T-cell (primary cell): ENCODE data around the gene SVBP. TPM values are rescaled to one million over a fixed set of nuclear protein-coding genes. Genes with fewer than 3 reads are reported as not detected.

Experiments
- ATAC-seq, 4 experiments: fragments of 200-7000 bp in 3 of 4; fragments of 150-1000 bp in 1 of 4; cut with Tn5 transposase; replicated peaks in 1 of 4; 1 replicate in 3 of 4; 2 replicates in 1 of 4; pipeline ENCODE4 v1.10.0; 2021; ENCODE audit warnings: moderate library complexity in 3 of 4, mild to moderate bottlenecking in 2 of 4, moderate number of reproducible peaks in 1 of 4
- CTCF ChIA-PET, 2 donors: fragments of 300-600 bp; sonication (Branson Sonifier 250); formaldehyde crosslinking; loops; one replicate each; lab custom pipeline; 2022; ENCODE audit warnings: antibody characterized with exemption in 2 of 2; lab: Charles Lee
- POLR2A ChIA-PET, 2 donors: fragments of 300-600 bp; sonication (Branson Sonifier 250); formaldehyde crosslinking; loops; one replicate each; lab custom pipeline; 2022; ENCODE audit warnings: antibody characterized with exemption in 2 of 2; lab: Charles Lee
- DNase-seq, 35 experiments: peaks; one replicate each; pipeline versions ENCODE4 v3.0.0 to v3.0.0-alpha.2; 2013 to 2023
- H3K27ac ChIP-seq: one replicate; pipeline ENCODE4 v1.5.1; 2013; ENCODE audit warnings: low read length
- H3K27me3 ChIP-seq, 2 experiments: replicated peaks in 1 of 2; 1 replicate in 1 of 2; 2 replicates in 1 of 2; pipeline versions ENCODE4 v1.6.1 to v1.7.0; 2013; ENCODE audit warnings: low read length in 1 of 2, mixed read lengths in 1 of 2; ENCODE audit not compliant: control insufficient read depth in 2 of 2, insufficient read depth in 2 of 2; ENCODE audit errors: extremely low read depth in 1 of 2
- H3K36me3 ChIP-seq, 2 donors: 1 replicate in 1 of 2; 2 replicates in 1 of 2; pipeline versions ENCODE4 v1.6.1 to v1.7.0; 2013; ENCODE audit warnings: low read length in 1 of 2; ENCODE audit not compliant: control insufficient read depth in 2 of 2, insufficient read depth in 1 of 2; ENCODE audit errors: extremely low read depth in 1 of 2
- H3K4me1 ChIP-seq, 2 experiments: 1 replicate in 1 of 2; 2 replicates in 1 of 2; pipeline versions ENCODE4 v1.6.1 to v1.7.0; 2013; ENCODE audit warnings: low read length in 2 of 2, mixed read lengths in 1 of 2; ENCODE audit not compliant: insufficient read depth in 2 of 2, control insufficient read depth in 1 of 2; ENCODE audit errors: extremely low read depth in 1 of 2
- H3K4me3 ChIP-seq, 2 donors: 1 replicate in 1 of 2; 2 replicates in 1 of 2; pipeline versions ENCODE4 v1.5.1 to v1.7.0; 2013; ENCODE audit warnings: mild to moderate bottlenecking in 2 of 2, low read length in 1 of 2, moderate library complexity in 1 of 2; ENCODE audit not compliant: control insufficient read depth in 1 of 2; ENCODE audit errors: extremely low read depth in 1 of 2
- H3K9me3 ChIP-seq: 2 replicates; pipeline ENCODE4 v1.7.0; 2013
- H3K27ac Mint-ChIP-seq, 2 donors: one replicate each; pipeline ENCODE4 v1.8.0; 2020 to 2021; ENCODE audit warnings: mild to moderate bottlenecking in 2 of 2, mixed read lengths in 2 of 2
- H3K27me3 Mint-ChIP-seq, 2 donors: one replicate each; pipeline ENCODE4 v1.8.0; 2021 to 2022; ENCODE audit warnings: mixed read lengths in 2 of 2
- H3K36me3 Mint-ChIP-seq: one replicate; pipeline ENCODE4 v1.8.0; 2021; ENCODE audit warnings: mixed read lengths
- H3K4me1 Mint-ChIP-seq, 3 donors: one replicate each; pipeline ENCODE4 v1.8.0; 2020 to 2022; ENCODE audit warnings: mixed read lengths in 3 of 3, mild to moderate bottlenecking in 1 of 3
- H3K4me3 Mint-ChIP-seq, 3 donors: one replicate each; pipeline ENCODE4 v1.8.0; 2020 to 2022; ENCODE audit warnings: mild to moderate bottlenecking in 3 of 3, mixed read lengths in 3 of 3, moderate library complexity in 3 of 3
- H3K9me3 Mint-ChIP-seq, 3 donors: one replicate each; pipeline ENCODE4 v1.8.0; 2020 to 2022; ENCODE audit warnings: mixed read lengths in 3 of 3
- WGBS: methylation state at CpG from one replicate; pipeline ENCODE4 v1.1.5; 2013; ENCODE audit warnings: missing lambda C conversion rate; ENCODE audit not compliant: insufficient coverage; 5-methylcytosine and 5-hydroxymethylcytosine counted together
- total RNA-seq, 35 experiments: library from RNA in 6 of 35; stranded (reverse) in 6 of 35; fragments of 120-200 nt in 1 of 35; gene quantifications; one replicate each; pipeline versions ENCODE4 v1.2.1 to v1.2.4 and lab custom pipeline; 2013 to 2026

The SVBP gene
- total RNA-seq, 5 donors from 2014 or later (not counting 1 experiment from before 2014, with no cell fraction given): 15.8 to 19.7 (median 18.7) TPM

- ChIA-PET POLR2A (no interaction called here), CTCF (no interaction called here)
- Histone ChIP-seq H3K9me3 (no peaks in the 10 kb centered on the region), H3K4me3 (no peak overlapping the region), H3K36me3 (peaks cover 0 to under 1% of the 10 kb centered on the region in 2 donors), H3K4me1 (no peaks in the 10 kb centered on the region), H3K27ac (no peak overlapping the region), H3K27me3 (no peaks in the 10 kb centered on the region)
- ATAC-seq (no peak), DNase-seq (no peak)
- WGBS: 100% methylated on average over 4 of the region's 5 CpGs
- peaks cover 17% of the 10 kb centered on the region for H3K36me3 Mint-ChIP-seq
- no peak overlapping the region for H3K27ac Mint-ChIP-seq
- no peak overlapping the region for H3K4me3 Mint-ChIP-seq
- no peaks in the 10 kb centered on the region for H3K4me1 Mint-ChIP-seq
- H3K9me3 Mint-ChIP-seq: no peaks in the 10 kb centered on the region
- H3K27me3 Mint-ChIP-seq: no peaks in the 10 kb centered on the region
Observed at GRCh38 chr1:42834803-42835202, 17.6 kb upstream of the SVBP start.

GRCh38 chr1:42833981-42834380 lies 16.8 kb upstream of the SVBP start:
- Histone ChIP-seq H3K9me3 (no peaks in the 10 kb centered on the region), H3K4me3 (no peak overlapping the region), H3K27me3 (no peaks in the 10 kb centered on the region), H3K36me3 (peaks cover 0 to 2% of the 10 kb centered on the region in 2 donors), H3K27ac (no peak overlapping the region), H3K4me1 (no peaks in the 10 kb centered on the region)
- Mint-ChIP-seq H3K36me3 (peaks cover 23% of the 10 kb centered on the region), H3K4me3 (no peak overlapping the region), H3K27me3 (no peaks in the 10 kb centered on the region), H3K4me1 (no peaks in the 10 kb centered on the region), H3K9me3 (no peaks in the 10 kb centered on the region), H3K27ac (no peak overlapping the region)
- CTCF ChIA-PET: no interaction called here
- POLR2A ChIA-PET: no interaction called here
- ATAC-seq: no peak
- DNase-seq: no peak
- WGBS: 100% methylated on average over 2 of the region's 4 CpGs

- ChIA-PET POLR2A (interaction anchor here in 1 of 2 donors (0.7 kb wide), 1 partner anchor 29 kb away, joined by 11 read pairs; no protein-coding TSS in a partner anchor), CTCF (no interaction called here)
- Histone ChIP-seq H3K27ac (no peak overlapping the region), H3K4me3 (no peak overlapping the region), H3K4me1 (no peaks in the 10 kb centered on the region), H3K27me3 (no peaks in the 10 kb centered on the region), H3K36me3 (peaks cover 0 to 2% of the 10 kb centered on the region in 2 donors), H3K9me3 (no peaks in the 10 kb centered on the region)
- 100% methylated on average over 1 of the region's 3 CpGs for WGBS
- DNase-seq: no peak
- peaks cover 25% of the 10 kb centered on the region for H3K36me3 Mint-ChIP-seq
- no peak overlapping the region for H3K27ac Mint-ChIP-seq
- H3K4me1 Mint-ChIP-seq: no peaks in the 10 kb centered on the region
- no peaks in the 10 kb centered on the region for H3K27me3 Mint-ChIP-seq
- ATAC-seq: no peak
- no peaks in the 10 kb centered on the region for H3K9me3 Mint-ChIP-seq
- no peak overlapping the region for H3K4me3 Mint-ChIP-seq
Observed at GRCh38 chr1:42832641-42833240, 15.5 kb upstream of the SVBP start.

- DNase-seq (no peak), ATAC-seq (no peak)
- H3K4me1 Mint-ChIP-seq: no peaks in the 10 kb centered on the region
- Histone ChIP-seq H3K9me3 (no peaks in the 10 kb centered on the region), H3K27ac (no peak overlapping the region), H3K4me3 (no peak overlapping the region), H3K36me3 (peaks cover 0 to 2% of the 10 kb centered on the region in 2 donors), H3K4me1 (no peaks in the 10 kb centered on the region), H3K27me3 (no peaks in the 10 kb centered on the region)
- H3K36me3 Mint-ChIP-seq: peaks cover 26% of the 10 kb centered on the region
- no peaks in the 10 kb centered on the region for H3K27me3 Mint-ChIP-seq
- no peak overlapping the region for H3K4me3 Mint-ChIP-seq
- ChIA-PET CTCF (interaction anchor here in 1 of 2 donors (0.6 kb wide), 1 partner anchor 23 kb away, joined by 6 read pairs; no protein-coding TSS in a partner anchor), POLR2A (interaction anchor here in 1 of 2 donors (0.7 kb wide), 1 partner anchor 82 kb away, joined by 3 read pairs; no protein-coding TSS in a partner anchor)
- no peaks in the 10 kb centered on the region for H3K9me3 Mint-ChIP-seq
- no peak overlapping the region for H3K27ac Mint-ChIP-seq
Observed at GRCh38 chr1:42831273-42831672, 14.1 kb upstream of the SVBP start.

- Histone ChIP-seq H3K27ac (no peak overlapping the region), H3K4me1 (no peaks in the 10 kb centered on the region), H3K4me3 (no peak overlapping the region), H3K9me3 (no peaks in the 10 kb centered on the region), H3K36me3 (peaks cover 0 to 2% of the 10 kb centered on the region in 2 donors), H3K27me3 (no peaks in the 10 kb centered on the region)
- ChIA-PET CTCF (no interaction called here), POLR2A (no interaction called here)
- peaks cover 26% of the 10 kb centered on the region for H3K36me3 Mint-ChIP-seq
- no peaks in the 10 kb centered on the region for H3K9me3 Mint-ChIP-seq
- H3K4me1 Mint-ChIP-seq: no peaks in the 10 kb centered on the region
- no peak overlapping the region for H3K4me3 Mint-ChIP-seq
- DNase-seq (no peak), ATAC-seq (no peak)
- H3K27ac Mint-ChIP-seq: no peak overlapping the region
- 93% methylated on average over 12 of the region's 17 CpGs for WGBS
- no peaks in the 10 kb centered on the region for H3K27me3 Mint-ChIP-seq
Observed at GRCh38 chr1:42830631-42831030, 13.4 kb upstream of the SVBP start.

- DNase-seq: no peak
- H3K36me3 ChIP-seq: peaks cover 0 to 2% of the 10 kb centered on the region in 2 donors
- no peak overlapping the region for H3K27ac Mint-ChIP-seq
- H3K4me1 ChIP-seq: no peaks in the 10 kb centered on the region
- H3K4me1 Mint-ChIP-seq: peaks cover 0 to 3% (median 0%) of the 10 kb centered on the region in 3 donors
- H3K9me3 ChIP-seq: no peaks in the 10 kb centered on the region
- ChIA-PET POLR2A (interaction anchor here in 1 of 2 donors (0.5 kb wide), 1 partner anchor 834 kb away, joined by 5 read pairs; no protein-coding TSS in a partner anchor), CTCF (no interaction called here)
- H3K4me3 ChIP-seq: no peak overlapping the region
- no peak overlapping the region for H3K27ac ChIP-seq
- H3K9me3 Mint-ChIP-seq: no peaks in the 10 kb centered on the region
- no peaks in the 10 kb centered on the region for H3K27me3 ChIP-seq
- no peaks in the 10 kb centered on the region for H3K27me3 Mint-ChIP-seq
- WGBS: 93% methylated on average over 2 of the region's 10 CpGs
- ATAC-seq: no peak
- peaks cover 14% of the 10 kb centered on the region for H3K36me3 Mint-ChIP-seq
- no peak overlapping the region for H3K4me3 Mint-ChIP-seq
Observed at GRCh38 chr1:42825036-42825851, 8.0 kb upstream of the SVBP start.
